ENCODE results near the gene TMEM109.

DNA sequence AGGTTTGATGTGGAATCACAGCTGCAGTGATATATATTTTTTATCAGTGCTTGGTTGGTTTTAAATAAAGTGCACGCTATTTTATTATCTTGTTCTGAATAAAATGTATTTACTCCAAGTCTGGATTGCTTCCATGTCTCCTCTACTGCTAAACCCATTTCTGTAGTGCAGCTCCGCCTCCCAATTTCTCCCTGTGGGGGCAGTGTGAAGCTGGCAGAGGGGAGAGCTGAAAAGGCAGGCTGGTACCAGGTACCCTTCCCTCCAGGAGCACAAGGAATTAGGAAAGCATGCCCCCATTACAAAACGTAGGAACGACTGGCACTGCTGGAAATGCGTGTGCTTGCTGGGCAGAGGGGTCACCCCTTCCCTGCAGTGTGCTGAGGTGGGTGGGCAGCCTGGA is 9.4 kb downstream of the TMEM109 start:
- TF ChIP-seq, protein P1, sequence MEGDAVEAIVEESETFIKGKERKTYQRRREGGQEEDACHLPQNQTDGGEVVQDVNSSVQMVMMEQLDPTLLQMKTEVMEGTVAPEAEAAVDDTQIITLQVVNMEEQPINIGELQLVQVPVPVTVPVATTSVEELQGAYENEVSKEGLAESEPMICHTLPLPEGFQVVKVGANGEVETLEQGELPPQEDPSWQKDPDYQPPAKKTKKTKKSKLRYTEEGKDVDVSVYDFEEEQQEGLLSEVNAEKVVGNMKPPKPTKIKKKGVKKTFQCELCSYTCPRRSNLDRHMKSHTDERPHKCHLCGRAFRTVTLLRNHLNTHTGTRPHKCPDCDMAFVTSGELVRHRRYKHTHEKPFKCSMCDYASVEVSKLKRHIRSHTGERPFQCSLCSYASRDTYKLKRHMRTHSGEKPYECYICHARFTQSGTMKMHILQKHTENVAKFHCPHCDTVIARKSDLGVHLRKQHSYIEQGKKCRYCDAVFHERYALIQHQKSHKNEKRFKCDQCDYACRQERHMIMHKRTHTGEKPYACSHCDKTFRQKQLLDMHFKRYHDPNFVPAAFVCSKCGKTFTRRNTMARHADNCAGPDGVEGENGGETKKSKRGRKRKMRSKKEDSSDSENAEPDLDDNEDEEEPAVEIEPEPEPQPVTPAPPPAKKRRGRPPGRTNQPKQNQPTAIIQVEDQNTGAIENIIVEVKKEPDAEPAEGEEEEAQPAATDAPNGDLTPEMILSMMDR (IDR thresholded peaks at IDR 0.05): no peak
- no peak for TF ChIP-seq POLR2A (IDR thresholded peaks at IDR 0.05)

Data from thyroid gland (tissue), 4 donors.